Kidney glomerular epithelial cell (primary cell): Measurements from ENCODE around the gene UNC13D.
A peak's percentile ranks its signal among the peaks of the same experiment; 100 is the strongest.

Source experiments
- DNase-seq: peaks from one replicate; lab custom pipeline; 2025; lab: John Stamatoyannopoulos, UW

The UNC13D gene

GRCh38 chr17:75850928-75851692, 6.9 kb upstream of the UNC13D start:
- DNase-seq: no peak

DNA sequence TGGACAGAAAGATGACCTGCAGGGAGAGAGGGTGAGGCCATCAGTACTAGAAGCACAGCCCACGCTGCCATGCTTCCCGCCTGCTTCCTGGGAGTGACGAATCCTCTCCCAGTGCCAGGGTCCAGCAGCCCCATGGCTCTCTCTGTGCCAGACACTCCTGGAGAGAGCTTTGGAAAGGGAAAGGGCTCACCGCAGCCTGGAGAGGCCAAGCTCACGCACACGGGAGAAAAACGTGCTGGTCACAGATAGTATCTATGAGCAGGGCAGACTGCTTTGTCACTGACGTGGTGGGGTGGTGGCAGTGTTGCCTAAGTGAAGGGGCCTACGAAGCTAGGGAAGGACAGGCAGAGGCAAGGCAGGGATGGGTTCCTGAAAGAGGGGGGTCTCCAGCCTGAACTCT, 5.5 kb upstream of the UNC13D start:
- DNase-seq: no peak

- no peak for DNase-seq
Measured at GRCh38 chr17:75849279-75849646, 5.1 kb upstream of the UNC13D start.

DNA sequence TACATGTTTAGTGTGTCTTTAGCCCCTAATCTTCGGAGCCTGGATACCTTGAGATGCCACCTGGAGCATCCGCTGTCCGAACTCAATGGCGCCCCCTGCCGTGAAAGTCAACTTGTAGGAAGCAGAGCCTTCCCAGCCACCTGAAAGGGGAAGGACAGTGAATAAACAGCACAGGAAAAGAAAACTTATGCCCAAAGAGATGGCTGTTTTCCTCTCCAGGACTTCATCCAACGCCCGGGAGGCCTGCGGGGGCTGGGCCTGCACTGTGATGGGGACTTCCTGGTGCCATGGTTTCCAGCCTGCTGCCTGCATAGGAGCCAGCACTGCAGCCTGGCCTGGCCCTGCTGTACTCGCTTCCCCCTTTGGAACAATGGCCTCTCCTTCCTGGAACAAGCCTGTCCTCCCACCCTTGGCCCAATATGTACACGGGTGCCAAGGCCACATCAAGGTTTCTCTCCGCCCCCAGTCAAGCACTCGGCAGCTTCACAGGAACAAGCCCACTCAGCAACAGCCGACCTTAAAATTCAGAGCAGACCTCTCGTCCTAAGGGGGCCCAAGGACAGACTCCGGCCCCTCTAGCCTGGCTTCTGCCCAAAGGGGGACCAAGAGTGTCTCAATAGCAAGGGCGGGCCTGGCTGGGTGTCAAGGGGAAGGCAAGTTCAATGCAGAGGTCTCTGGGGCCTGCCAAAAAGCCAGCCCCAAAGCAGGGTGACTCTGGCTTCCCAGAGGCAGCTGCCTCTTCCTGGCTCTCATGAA, 4.5 kb upstream of the UNC13D start:
- DNase-seq: peak; percentile 28

DNA sequence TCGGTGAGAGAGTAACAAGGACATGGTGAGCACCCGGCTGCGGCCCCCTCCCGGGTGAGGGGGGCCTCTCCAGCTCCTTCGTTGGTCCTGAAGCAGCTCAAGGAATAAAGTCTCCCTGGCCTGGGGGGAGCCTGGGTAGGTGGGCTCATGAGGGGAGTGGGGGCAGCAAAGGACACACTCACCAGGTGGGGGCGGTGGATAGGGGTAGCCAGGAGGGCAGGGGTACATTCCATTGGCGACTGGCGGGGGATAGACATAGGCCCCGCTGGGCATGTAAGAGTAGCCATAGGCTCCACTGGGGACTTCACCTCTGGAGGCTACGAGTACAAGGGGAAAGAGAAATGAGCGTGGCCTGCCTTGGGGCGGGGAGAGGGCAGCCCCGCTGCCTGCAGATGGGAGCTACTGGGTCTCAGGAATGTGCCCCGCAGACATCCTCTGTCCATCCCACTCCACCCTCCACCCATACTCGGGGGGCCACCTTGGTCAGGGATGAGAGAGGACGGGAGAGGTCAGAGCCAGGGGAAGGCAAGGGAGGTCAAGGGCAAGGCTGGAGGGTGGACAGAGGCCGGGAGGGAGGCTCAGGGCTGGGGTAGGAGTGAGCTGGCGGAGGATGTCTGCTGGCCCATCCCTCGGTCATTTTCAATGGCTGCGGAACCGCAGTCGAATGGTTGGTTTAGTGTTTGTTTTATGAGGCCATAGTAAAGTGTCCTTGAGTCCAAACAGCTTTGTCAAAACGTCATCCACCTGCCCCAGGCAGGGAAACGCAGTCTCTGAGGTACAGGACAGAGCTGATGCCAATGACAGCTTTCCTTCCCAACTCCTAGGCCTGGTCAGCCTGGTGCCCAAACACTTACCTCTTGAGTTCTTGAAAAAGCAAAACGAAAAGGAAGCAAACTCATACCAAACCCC, 3.7 kb upstream of the UNC13D start:
- no peak for DNase-seq

DNA sequence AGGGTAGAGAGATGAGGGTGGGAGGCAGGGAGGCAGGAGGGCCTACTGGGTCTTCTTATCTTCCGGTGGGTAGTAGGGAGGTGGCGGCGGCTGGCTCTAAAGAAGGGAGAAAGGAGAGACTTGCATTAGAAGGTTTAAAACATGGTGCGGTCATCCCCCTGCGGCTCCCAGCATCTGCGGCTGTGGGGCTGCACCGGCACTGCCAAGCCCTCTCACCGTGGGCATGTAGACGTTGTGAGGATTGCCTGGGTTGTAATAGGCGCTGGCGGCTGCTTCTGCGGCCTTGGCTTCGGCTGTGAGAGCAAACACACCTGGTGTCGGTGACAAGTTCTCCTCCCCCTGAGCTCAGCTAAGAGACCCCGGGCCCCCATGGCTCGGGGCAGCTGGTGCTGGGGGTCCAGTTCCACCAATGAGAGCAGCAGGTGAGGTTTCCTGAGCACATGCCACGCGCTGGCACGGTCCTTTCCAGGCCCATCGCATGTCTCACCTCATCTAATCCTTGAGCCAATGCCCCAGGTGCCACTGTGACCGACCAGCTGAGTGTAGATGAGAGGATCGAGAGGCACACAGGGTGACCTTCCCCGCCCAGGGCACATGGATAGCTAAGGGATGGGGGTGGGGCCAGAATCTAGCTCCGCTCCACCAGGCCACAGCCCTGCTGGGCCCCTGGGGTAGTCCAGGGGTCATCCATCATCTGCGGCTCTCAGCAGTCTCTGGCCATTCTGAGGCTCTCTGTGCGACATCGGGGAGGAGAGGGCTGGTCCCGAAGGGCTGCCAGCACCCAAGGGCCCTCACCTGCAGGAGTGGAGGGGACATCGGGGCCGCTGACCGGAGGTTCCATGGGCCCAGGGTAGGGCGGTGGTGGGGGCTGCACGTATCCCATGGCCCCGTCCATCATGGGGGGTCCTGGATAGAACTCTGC, 2.7 kb upstream of the UNC13D start:
- no peak for DNase-seq

- no peak for DNase-seq
Measured at GRCh38 chr17:75845933-75846691, 1.9 kb upstream of the UNC13D start.

- peak; percentile 13 for DNase-seq
Measured at GRCh38 chr17:75845058-75845711, 981 bp upstream of the UNC13D start.

DNA sequence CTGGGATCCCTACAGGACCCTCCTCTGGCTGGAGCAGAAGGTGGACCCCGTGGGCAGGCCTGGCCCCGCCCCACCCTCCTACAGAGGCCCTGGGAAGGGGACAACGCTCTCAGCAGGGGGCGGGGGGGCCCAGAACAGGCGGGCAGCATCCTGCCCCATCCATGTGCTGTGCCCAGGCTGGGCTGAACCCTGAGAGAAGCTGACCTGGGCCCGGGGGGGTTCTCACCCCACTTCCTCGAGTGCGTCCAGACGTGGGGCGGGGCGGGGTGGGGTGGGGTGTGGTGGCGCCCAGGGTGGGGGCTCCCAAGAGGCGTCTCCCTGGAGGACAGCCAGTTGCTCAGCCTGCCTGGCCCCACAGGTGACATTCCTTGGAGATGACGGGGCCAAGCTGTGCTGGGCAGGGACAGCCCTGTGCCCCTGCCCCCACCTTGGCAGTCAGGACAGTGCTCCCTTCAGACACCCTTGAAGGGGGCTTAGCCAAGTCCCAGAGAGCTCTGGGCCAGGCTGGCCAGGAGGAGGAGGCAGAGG, 390 bp upstream of the UNC13D start:
- DNase-seq: peak; percentile 15

GRCh38 chr17:75842963-75843576, 1.1 kb downstream of the UNC13D start:
- no peak for DNase-seq

DNA sequence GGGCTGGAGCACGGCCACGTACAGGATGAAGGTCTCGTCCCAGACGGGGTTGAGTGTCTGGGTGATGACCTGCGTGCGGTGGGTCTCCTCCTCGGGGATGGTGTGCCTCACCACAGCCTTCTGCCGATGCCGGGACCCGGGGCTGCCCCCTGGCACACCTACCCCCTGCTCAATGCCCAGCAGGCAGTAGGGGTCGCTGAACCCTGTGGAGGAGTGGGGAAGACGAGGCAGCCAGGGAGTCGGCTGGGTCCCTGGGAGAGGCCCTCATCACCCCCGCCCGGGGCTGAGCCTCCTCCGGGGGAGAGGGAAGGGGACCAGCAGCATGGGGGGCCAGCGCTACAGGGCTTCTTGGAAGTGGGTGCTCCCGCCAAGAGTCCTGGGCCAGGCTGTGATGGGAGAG, 1.8 kb downstream of the UNC13D start:
- DNase-seq: no peak

- DNase-seq: no peak
Measured at GRCh38 chr17:75840799-75841164, 3.4 kb downstream of the UNC13D start.

GRCh38 chr17:75839942-75840798, 4.0 kb downstream of the UNC13D start:
- no peak for DNase-seq

DNA sequence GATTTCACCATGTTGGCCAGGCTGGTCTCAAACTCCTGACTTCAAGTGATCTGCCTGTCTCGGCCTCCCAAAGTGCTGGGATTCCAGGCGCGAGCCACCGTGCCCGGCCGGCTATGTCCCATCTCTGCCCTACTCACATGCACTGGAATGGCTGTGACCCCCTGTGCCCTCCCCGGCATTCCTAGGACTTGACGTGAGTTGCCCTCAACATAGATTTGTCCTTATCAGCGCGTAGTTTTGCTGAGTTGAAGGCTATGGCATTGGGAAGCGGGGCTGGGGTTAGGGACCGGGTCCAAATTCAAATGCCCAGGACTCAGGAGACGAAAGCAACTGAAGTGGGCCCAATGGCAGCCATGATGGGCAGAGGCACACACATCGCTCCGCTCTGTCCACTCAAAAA, 5.8 kb downstream of the UNC13D start:
- DNase-seq: no peak

- DNase-seq: no peak
Measured at GRCh38 chr17:75837899-75838298, 6.3 kb downstream of the UNC13D start.

- no peak for DNase-seq
Measured at GRCh38 chr17:75836605-75837004, 7.6 kb downstream of the UNC13D start.

DNA sequence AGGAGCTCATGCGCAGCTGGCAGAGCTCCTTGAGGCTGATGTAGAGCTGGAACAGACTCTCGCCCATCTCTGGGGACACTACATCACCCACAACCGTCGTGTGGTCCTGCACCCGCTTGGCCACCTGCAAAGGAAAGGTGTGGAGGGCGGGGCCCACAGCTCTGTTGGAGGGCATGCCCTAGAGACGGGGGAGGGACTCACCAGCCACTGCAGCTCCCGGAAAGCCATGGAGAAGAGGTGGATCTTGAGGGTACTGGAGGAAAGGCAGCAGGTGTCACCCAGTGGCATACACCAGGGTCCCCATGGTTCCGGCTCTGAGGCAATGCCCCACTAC, 8.6 kb downstream of the UNC13D start:
- no peak for DNase-seq

GRCh38 chr17:75834928-75835653, 9.1 kb downstream of the UNC13D start:
- DNase-seq: no peak
